ENCODE measurements around the gene ABCC2.

Gene ABCC2

DNA sequence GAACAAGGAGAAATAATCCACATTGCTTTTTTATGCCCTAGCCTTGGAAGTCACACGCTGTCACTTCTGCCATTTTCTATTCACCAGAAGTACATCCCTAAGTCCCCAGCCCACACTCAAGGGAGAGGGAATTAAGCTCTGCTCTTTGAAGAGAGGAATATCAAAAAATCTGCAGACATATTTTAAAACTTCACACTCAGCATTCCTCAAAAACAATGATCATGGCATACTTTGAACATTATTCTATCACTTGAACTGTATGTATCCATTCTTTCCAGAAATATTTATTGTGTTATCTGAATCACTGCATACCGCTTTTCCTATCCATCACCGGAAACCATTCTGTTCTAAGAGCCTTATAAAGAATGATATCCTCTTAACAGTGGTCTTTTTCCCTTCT lies 9.4 kb downstream of the ABCC2 start:
- Histone ChIP-seq H3K27ac (no peak overlapping the region), H3K36me3 (no peaks in the 10 kb centered on the region), H3K4me3 (ENCODE audit: low read depth in 1 of 2, low read length in 1 of 2) (no peak overlapping the region), H3K27me3 (no peaks in the 10 kb centered on the region), H3K9me3 (no peaks in the 10 kb centered on the region), H3K4me1 (ENCODE audit: control insufficient read depth in 1 of 2, insufficient read depth in 1 of 2, low read depth in 1 of 2, low read length in 1 of 2) (no peaks in the 10 kb centered on the region)
- TF ChIP-seq, protein P1, sequence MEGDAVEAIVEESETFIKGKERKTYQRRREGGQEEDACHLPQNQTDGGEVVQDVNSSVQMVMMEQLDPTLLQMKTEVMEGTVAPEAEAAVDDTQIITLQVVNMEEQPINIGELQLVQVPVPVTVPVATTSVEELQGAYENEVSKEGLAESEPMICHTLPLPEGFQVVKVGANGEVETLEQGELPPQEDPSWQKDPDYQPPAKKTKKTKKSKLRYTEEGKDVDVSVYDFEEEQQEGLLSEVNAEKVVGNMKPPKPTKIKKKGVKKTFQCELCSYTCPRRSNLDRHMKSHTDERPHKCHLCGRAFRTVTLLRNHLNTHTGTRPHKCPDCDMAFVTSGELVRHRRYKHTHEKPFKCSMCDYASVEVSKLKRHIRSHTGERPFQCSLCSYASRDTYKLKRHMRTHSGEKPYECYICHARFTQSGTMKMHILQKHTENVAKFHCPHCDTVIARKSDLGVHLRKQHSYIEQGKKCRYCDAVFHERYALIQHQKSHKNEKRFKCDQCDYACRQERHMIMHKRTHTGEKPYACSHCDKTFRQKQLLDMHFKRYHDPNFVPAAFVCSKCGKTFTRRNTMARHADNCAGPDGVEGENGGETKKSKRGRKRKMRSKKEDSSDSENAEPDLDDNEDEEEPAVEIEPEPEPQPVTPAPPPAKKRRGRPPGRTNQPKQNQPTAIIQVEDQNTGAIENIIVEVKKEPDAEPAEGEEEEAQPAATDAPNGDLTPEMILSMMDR (IDR thresholded peaks at IDR 0.05): no peak

DNA sequence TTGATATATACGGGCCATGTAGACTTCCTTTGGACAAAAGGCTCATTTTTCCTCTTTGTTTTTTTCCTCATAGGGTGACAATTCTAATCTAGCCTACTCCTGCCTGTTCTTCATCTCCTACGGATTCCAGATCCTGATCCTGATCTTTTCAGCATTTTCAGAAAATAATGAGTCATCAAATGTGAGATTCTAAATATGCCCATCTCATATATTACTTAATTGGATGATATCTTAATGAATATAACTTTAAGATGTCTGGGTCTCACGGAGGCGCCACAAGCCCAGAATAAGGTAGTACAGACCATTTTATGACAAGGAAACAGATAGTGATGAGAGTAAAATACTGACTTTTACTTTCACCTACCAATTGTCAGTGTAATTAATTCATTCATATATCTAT lies 11.4 kb downstream of the ABCC2 start:
- TF ChIP-seq, protein P1 (IDR thresholded peaks at IDR 0.05): no peak
- Histone ChIP-seq H3K27me3 (no peaks in the 10 kb centered on the region), H3K4me3 (ENCODE audit: low read depth in 1 of 2, low read length in 1 of 2) (no peak overlapping the region), H3K27ac (no peak overlapping the region), H3K36me3 (no peaks in the 10 kb centered on the region), H3K9me3 (no peaks in the 10 kb centered on the region), H3K4me1 (ENCODE audit: control insufficient read depth in 1 of 2, insufficient read depth in 1 of 2, low read depth in 1 of 2, low read length in 1 of 2) (no peaks in the 10 kb centered on the region)

- Histone ChIP-seq H3K4me3 (ENCODE audit: low read depth in 1 of 2, low read length in 1 of 2) (no peak overlapping the region), H3K4me1 (ENCODE audit: control insufficient read depth in 1 of 2, insufficient read depth in 1 of 2, low read depth in 1 of 2, low read length in 1 of 2) (no peaks in the 10 kb centered on the region), H3K27me3 (no peaks in the 10 kb centered on the region), H3K27ac (no peak overlapping the region), H3K9me3 (no peaks in the 10 kb centered on the region), H3K36me3 (no peaks in the 10 kb centered on the region)
- TF ChIP-seq, protein P1 (IDR thresholded peaks at IDR 0.05): no peak
Measured at GRCh38 chr10:99796928-99797327, 14.5 kb downstream of the ABCC2 start.

DNA sequence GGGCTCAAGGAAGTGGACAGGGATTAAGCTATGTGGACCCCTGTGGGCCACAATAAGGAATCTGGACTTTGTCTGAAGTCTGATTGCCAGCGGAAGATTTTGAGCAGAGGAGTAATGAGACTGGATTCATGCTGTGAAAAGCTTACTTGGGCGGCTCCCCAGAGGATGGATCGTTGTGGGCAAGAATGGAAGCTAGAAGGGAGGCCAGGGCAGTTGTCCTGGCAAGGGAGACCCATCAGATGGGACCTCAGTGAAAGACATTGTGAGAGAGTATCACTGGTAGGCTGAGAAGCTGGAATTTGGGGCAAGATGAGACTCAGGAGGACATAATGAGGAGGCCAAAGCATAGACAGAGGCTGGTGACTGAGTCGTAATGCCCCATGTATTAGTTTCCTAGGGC lies 15.6 kb downstream of the ABCC2 start:
- no peaks in the 10 kb centered on the region for H3K9me3 ChIP-seq
- no peaks in the 10 kb centered on the region for H3K27me3 ChIP-seq

DNA sequence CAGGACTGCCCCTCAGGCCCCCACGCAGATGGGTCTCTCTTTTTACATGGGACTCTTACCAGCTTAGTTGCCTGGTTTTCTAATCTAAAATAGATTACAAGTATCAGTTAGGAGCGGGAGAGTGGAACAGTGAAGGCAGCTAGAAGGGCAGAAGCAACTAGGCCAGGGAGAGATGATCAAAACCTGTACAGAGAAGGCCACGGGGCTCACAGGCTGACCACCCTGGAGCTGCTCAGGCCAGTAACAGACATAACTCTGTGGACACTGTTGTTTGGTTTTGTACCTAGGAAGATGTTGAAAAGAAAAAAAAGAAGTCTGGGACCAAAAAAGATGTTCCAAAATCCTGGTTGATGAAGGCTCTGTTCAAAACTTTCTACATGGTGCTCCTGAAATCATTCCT lies 16.5 kb downstream of the ABCC2 start:
- no peak overlapping the region for H3K4me3 ChIP-seq (ENCODE audit: low read depth in 1 of 2, low read length in 1 of 2)
- no peaks in the 10 kb centered on the region for H3K36me3 ChIP-seq
- TF ChIP-seq, protein P1 (IDR thresholded peaks at IDR 0.05): no peak
- no peaks in the 10 kb centered on the region for H3K9me3 ChIP-seq
- H3K27ac ChIP-seq: no peak overlapping the region
- H3K4me1 ChIP-seq (ENCODE audit: control insufficient read depth in 1 of 2, insufficient read depth in 1 of 2, low read depth in 1 of 2, low read length in 1 of 2): no peaks in the 10 kb centered on the region
- H3K27me3 ChIP-seq: no peaks in the 10 kb centered on the region

More for the DNA sequence above, 15.6 kb downstream of the ABCC2 start:
- Histone ChIP-seq H3K4me3 (ENCODE audit: low read depth in 1 of 2, low read length in 1 of 2) (no peak overlapping the region), H3K27ac (no peak overlapping the region), H3K4me1 (ENCODE audit: control insufficient read depth in 1 of 2, insufficient read depth in 1 of 2, low read depth in 1 of 2, low read length in 1 of 2) (no peaks in the 10 kb centered on the region), H3K36me3 (no peaks in the 10 kb centered on the region)
- TF ChIP-seq, protein P1 (IDR thresholded peaks at IDR 0.05): no peak

- Histone ChIP-seq H3K27ac (no peak overlapping the region), H3K9me3 (no peaks in the 10 kb centered on the region), H3K27me3 (no peaks in the 10 kb centered on the region), H3K4me3 (ENCODE audit: low read depth in 1 of 2, low read length in 1 of 2) (no peak overlapping the region), H3K36me3 (no peaks in the 10 kb centered on the region), H3K4me1 (ENCODE audit: control insufficient read depth in 1 of 2, insufficient read depth in 1 of 2, low read depth in 1 of 2, low read length in 1 of 2) (no peaks in the 10 kb centered on the region)
- TF ChIP-seq, protein P1 (IDR thresholded peaks at IDR 0.05): no peak
Measured at GRCh38 chr10:99799613-99800012, 17.2 kb downstream of the ABCC2 start.

All from neutrophil (primary cell).